ENCODE results near the gene ENTHD1.

DNA sequence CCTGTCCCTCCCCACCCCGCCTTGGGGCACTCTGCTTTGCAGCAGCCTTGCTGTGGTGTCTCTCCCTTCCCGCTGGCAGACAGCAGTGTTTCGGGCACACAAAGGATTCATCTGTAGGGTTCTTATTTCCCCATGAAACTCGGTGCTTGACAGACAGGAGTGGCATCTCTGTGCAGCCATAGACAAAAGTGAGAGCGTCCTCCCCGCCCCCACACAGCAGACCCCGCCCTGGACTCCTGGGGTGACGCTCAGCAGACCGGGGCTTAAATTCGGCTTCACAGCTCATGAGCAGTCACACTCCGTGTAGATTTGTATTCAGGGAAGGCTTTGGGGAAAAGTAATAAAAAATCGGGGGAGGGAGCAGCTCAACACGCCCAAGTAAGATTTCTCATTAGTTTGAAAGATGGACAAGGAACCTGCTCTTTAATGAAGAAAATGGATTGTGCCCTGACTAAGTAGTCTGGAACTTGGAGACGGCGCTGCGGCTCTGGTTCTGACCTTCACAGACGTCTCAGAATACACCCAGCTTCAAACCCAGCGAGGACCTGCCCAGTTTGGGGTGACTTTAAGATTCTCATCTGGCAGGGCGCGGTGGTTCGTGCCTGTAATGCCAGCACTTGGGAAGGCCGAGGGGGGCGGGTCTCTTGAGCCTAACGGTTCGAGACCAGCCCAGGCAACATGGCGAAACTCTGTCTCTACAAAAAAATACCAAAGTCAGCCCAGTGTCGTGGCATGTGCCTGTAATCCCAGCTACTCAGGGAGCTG lies 187.0 kb downstream of the ENTHD1 start:
- TF ChIP-seq, protein P1, sequence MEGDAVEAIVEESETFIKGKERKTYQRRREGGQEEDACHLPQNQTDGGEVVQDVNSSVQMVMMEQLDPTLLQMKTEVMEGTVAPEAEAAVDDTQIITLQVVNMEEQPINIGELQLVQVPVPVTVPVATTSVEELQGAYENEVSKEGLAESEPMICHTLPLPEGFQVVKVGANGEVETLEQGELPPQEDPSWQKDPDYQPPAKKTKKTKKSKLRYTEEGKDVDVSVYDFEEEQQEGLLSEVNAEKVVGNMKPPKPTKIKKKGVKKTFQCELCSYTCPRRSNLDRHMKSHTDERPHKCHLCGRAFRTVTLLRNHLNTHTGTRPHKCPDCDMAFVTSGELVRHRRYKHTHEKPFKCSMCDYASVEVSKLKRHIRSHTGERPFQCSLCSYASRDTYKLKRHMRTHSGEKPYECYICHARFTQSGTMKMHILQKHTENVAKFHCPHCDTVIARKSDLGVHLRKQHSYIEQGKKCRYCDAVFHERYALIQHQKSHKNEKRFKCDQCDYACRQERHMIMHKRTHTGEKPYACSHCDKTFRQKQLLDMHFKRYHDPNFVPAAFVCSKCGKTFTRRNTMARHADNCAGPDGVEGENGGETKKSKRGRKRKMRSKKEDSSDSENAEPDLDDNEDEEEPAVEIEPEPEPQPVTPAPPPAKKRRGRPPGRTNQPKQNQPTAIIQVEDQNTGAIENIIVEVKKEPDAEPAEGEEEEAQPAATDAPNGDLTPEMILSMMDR (conservative IDR thresholded peaks at IDR 0.05; ENCODE audit: low read depth, low read length) = no peak
- TF ChIP-seq RFX5 (IDR thresholded peaks at IDR 0.05; ENCODE audit: low read depth, low read length) = no peak
- TF ChIP-seq MAZ (IDR thresholded peaks at IDR 0.05; ENCODE audit: borderline replicate concordance, low read depth, low read length) = no peak
- TF ChIP-seq POLR2A (IDR thresholded peaks at IDR 0.05; ENCODE audit: low read depth, low read length) = no peak
- no peak for TF ChIP-seq SMC3 (IDR thresholded peaks at IDR 0.05; ENCODE audit: low read depth, low read length)
- TF ChIP-seq, protein P2, sequence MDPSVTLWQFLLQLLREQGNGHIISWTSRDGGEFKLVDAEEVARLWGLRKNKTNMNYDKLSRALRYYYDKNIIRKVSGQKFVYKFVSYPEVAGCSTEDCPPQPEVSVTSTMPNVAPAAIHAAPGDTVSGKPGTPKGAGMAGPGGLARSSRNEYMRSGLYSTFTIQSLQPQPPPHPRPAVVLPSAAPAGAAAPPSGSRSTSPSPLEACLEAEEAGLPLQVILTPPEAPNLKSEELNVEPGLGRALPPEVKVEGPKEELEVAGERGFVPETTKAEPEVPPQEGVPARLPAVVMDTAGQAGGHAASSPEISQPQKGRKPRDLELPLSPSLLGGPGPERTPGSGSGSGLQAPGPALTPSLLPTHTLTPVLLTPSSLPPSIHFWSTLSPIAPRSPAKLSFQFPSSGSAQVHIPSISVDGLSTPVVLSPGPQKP (IDR thresholded peaks at IDR 0.05; ENCODE audit: borderline replicate concordance, low read depth, low read length) = no peak
- TF ChIP-seq, protein P3, sequence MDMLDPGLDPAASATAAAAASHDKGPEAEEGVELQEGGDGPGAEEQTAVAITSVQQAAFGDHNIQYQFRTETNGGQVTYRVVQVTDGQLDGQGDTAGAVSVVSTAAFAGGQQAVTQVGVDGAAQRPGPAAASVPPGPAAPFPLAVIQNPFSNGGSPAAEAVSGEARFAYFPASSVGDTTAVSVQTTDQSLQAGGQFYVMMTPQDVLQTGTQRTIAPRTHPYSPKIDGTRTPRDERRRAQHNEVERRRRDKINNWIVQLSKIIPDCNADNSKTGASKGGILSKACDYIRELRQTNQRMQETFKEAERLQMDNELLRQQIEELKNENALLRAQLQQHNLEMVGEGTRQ (IDR thresholded peaks at IDR 0.05; ENCODE audit: low read depth, low read length) = no peak
- no peak for TF ChIP-seq CEBPB (IDR thresholded peaks at IDR 0.05; ENCODE audit: low read depth, low read length)
- TF ChIP-seq CHD1 (IDR thresholded peaks at IDR 0.05; ENCODE audit: low read depth, low read length) = no peak
- no peak for TF ChIP-seq BHLHE40 (IDR thresholded peaks at IDR 0.05; ENCODE audit: low read depth, low read length)
